Measurements from ENCODE around the gene CCDC201.
"Not testable (repeated sequence)": the region's sequence is repeated elsewhere in the genome, so short reads cannot be mapped to it uniquely, and the experiment has no call there.

The CCDC201 gene

GRCh38 chr7:45826550-45826949, 46.3 kb downstream of the CCDC201 start:
- H3K4me1 Mint-ChIP-seq; ATAC-seq; H3K36me3 Mint-ChIP-seq; H3K4me3 Mint-ChIP-seq; H3K27ac Mint-ChIP-seq; DNase-seq (ENCODE audit: low spot score in 2 of 2); H3K9me3 Mint-ChIP-seq: not testable (repeated sequence)

GRCh38 chr7:45818763-45819162, 54.1 kb downstream of the CCDC201 start:
- H3K4me3 Mint-ChIP-seq; H3K27ac Mint-ChIP-seq; H3K4me1 Mint-ChIP-seq; H3K9me3 Mint-ChIP-seq; H3K36me3 Mint-ChIP-seq; ATAC-seq; DNase-seq (ENCODE audit: low spot score in 2 of 2): not testable (repeated sequence)

DNA sequence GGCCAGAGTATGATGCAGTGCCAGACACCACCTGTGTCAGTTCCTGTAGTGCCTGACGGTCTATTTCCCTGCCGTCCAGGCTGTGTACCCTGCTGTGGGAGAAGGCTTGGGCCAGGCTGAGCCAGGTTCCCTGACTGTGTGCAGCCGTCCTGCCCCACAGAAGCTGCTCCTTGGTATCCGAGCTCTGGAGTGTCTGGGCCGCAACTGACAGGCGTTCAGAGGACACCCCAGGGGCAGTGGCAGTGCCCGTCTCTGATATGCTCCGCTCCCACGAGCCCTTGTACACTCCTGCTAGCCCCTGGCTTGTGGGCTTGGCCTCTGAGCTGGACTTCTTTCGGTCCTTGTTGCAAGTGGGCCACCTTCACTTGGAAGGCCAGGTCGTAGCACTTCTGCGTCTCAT, 55.0 kb downstream of the CCDC201 start:
- H3K4me3 Mint-ChIP-seq; H3K4me1 Mint-ChIP-seq; H3K9me3 Mint-ChIP-seq; H3K36me3 Mint-ChIP-seq; ATAC-seq; DNase-seq (ENCODE audit: low spot score in 2 of 2); H3K27ac Mint-ChIP-seq: not testable (repeated sequence)

DNA sequence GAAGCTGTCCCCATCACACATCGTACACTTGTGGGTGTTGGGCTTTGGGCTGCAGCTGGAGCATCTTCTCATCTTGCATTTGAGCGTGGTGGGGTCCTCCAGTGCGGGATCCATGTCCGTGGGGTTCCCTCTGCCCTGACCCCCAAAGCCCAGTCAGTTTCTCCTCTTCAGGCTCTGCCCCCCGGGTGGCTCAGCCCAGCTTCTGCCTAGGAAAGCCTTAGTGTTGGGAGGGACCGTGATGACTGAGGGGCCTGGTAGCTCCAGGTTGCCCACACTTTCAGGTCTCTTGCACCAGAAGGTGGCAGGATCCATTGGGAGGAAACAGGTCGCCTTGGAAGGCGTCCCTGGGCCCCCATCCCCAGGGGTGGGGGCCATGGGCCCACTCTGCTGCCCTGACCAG, 55.9 kb downstream of the CCDC201 start:
- not testable (repeated sequence) for ATAC-seq; DNase-seq (ENCODE audit: low spot score in 2 of 2); H3K4me1 Mint-ChIP-seq; H3K36me3 Mint-ChIP-seq; H3K4me3 Mint-ChIP-seq; H3K9me3 Mint-ChIP-seq; H3K27ac Mint-ChIP-seq

DNA sequence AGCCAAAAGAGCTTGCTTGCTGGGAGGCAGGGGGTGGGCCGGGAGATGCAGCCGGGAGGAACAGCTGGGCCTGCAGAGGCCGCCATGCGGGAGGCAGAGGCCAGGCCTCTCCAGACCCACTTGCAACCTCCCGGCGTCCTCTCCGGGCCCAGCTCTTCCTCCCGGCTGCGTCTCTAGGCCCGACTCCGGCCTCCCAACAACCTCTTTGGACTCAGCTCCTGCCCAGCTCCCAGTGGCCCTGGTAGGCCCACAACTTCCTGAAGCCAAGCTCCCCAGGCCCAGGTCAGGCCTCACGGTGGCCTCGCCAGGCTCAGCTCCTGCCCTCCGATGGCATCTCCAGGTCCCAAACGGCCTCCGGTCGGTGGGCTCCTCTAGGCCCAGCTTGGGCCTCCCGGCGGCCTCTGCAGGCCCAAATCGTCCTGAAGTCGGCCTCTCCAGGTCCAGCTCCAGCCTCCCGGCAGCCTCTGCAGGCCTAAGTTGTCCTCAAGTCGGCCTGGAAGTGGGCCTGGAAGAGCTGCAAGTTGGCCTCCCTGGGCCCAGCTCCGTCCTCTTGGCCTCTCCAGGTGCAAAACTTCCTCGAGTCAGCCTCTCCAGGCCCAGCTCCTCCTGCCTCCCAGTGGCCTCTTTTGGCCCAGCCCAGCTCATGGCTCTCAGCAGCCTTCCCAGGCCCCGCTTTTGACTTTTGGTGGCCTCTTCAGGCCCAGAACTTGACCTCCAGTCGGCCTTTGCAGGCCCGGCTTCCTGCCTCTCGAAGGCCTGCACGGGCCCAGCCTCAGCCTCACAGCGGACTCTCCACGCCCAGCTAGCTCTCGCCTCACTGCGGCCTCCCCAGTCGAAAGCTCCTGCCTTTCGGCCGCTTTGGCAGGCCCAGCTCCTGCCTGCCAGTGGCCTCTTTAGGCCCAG, 58.4 kb downstream of the CCDC201 start:
- H3K4me3 Mint-ChIP-seq; ATAC-seq; H3K4me1 Mint-ChIP-seq; DNase-seq (ENCODE audit: low spot score in 2 of 2); H3K27ac Mint-ChIP-seq; H3K36me3 Mint-ChIP-seq; H3K9me3 Mint-ChIP-seq: not testable (repeated sequence)

DNA sequence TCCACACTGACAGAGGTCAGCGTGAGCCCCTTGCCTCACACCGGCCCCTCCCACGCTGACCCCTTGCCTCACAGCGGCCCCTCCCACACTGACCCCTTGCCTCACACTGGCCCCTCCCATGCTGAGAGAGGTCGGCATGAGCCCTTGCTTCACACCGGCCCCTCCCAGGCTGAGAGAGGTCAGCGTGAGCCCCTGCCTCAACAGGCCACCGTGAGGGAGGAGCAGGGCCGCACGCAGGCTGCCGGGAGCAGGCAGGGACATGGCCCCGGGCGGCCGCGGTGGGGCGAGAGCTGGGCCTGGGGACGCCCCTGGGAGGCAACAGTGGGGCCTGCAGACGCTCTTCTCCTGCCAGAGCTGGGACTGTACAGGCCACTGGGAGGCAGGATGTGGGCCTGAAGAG, 59.1 kb downstream of the CCDC201 start:
- DNase-seq (ENCODE audit: low spot score in 2 of 2); H3K4me1 Mint-ChIP-seq; ATAC-seq; H3K27ac Mint-ChIP-seq; H3K9me3 Mint-ChIP-seq; H3K4me3 Mint-ChIP-seq; H3K36me3 Mint-ChIP-seq: not testable (repeated sequence)

GRCh38 chr7:45812946-45813345, 59.9 kb downstream of the CCDC201 start:
- Mint-ChIP-seq H3K4me1 (peaks cover 5% of the 10 kb centered on the region), H3K4me3 (no peak overlapping the region), H3K36me3 (no peaks in the 10 kb centered on the region), H3K27ac (no peak overlapping the region), H3K9me3 (no peaks in the 10 kb centered on the region)
- no peak for ATAC-seq
- DNase-seq (ENCODE audit: low spot score in 2 of 2) = no peak

GRCh38 chr7:45811652-45812234, 61.1 kb downstream of the CCDC201 start:
- not testable (repeated sequence) for ATAC-seq; H3K27ac Mint-ChIP-seq; H3K4me3 Mint-ChIP-seq; DNase-seq (ENCODE audit: low spot score in 2 of 2); H3K36me3 Mint-ChIP-seq; H3K9me3 Mint-ChIP-seq; H3K4me1 Mint-ChIP-seq

DNA sequence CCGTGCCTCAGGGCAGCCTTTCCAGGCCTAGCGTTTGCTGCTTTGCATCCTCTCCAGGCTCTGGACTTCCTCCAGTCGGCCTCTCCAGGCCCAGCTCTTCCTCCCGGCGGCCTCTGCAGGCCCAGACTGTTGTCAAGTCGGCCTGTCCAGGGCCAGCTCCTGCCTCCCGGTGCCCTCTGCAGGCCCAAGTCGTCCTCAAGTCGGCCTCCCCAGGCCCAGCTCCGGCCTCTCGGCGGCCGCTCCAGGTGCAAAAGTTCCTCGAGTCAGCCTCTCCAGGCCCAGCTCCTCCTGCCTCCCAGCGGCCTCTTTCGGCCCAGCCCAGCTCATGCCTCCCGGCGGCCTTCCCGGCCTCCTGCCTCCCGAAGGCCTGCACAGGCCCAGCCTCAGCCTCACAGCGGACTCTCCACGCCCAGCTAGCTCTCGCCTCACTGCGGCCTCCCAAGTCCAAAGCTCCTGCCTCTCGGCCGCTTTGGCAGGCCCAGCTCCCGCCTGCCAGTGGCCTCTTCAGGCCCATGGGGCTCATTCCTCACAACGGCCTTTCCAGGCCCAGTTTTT, 62.4 kb downstream of the CCDC201 start:
- H3K4me3 Mint-ChIP-seq; H3K36me3 Mint-ChIP-seq; H3K4me1 Mint-ChIP-seq; H3K9me3 Mint-ChIP-seq; DNase-seq (ENCODE audit: low spot score in 2 of 2); H3K27ac Mint-ChIP-seq; ATAC-seq: not testable (repeated sequence)
